ENCODE measurements around the gene ATP5PB. TPM values are rescaled to one million over a fixed set of nuclear protein-coding genes. Genes with fewer than 3 reads are reported as not detected.

The ATP5PB gene
- total RNA-seq, 4 donors from 2014 or later = 166 to 232 (median 192) TPM

DNA sequence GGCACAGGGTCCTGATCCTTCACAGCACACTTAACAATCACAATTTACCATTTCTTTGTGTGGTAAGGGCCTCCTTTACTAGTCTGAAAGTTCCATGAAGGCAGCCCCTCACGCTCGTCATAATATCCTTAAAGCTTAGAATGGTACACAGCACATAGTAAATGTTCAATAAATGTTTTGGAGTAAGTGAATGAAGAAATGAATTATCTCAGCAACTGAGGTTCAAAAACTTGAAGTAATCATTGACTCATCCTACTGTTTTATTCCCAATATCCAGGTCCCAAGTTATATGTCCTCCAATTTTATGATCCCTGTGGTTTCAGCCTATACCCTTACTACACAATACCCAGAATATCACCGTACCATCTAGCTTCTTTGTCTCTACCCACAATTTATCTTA is 22.3 kb downstream of the ATP5PB start:
- H3K36me3 ChIP-seq = peaks cover 0 to 83% of the 10 kb centered on the region in 2 donors
- H3K27me3 ChIP-seq = no peaks in the 10 kb centered on the region
- no peaks in the 10 kb centered on the region for H3K4me1 ChIP-seq
- H3K9me3 ChIP-seq = no peaks in the 10 kb centered on the region
- peak overlapping the region in 1 of 4 donors; percentile 53 for H3K27ac ChIP-seq
- no peak overlapping the region for H3K4me3 ChIP-seq
- ATAC-seq = no peak
- TF ChIP-seq, protein P1, sequence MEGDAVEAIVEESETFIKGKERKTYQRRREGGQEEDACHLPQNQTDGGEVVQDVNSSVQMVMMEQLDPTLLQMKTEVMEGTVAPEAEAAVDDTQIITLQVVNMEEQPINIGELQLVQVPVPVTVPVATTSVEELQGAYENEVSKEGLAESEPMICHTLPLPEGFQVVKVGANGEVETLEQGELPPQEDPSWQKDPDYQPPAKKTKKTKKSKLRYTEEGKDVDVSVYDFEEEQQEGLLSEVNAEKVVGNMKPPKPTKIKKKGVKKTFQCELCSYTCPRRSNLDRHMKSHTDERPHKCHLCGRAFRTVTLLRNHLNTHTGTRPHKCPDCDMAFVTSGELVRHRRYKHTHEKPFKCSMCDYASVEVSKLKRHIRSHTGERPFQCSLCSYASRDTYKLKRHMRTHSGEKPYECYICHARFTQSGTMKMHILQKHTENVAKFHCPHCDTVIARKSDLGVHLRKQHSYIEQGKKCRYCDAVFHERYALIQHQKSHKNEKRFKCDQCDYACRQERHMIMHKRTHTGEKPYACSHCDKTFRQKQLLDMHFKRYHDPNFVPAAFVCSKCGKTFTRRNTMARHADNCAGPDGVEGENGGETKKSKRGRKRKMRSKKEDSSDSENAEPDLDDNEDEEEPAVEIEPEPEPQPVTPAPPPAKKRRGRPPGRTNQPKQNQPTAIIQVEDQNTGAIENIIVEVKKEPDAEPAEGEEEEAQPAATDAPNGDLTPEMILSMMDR (IDR thresholded peaks at IDR 0.05) = no peak
- TF ChIP-seq POLR2A (IDR thresholded peaks at IDR 0.05) (no peak), EP300 (IDR thresholded peaks at IDR 0.05) (no peak)
- WGBS, 2 donors (ENCODE audit: low coverage in 1 of 2) = 82 to 94% methylated on average over 3 of the region's 3 CpGs

DNA sequence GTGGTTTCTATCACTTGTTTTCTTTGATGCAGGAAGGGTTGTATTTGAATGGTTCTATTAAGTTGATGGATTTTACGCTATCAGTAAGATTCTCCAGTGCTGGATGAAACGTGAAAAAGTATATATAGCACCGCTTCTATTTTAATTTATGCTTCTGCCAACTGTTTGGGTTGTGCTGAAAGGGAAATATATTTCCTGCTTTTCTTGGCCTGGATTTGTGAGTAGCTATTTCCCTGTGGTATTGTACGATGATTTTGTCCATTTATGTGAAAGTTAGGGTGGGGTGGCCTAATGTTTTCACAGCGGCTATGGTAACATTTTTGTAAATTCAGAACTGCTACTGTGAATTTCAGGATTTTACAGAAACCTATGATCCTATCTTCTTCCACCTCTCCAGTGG is 24.8 kb downstream of the ATP5PB start:
- no peak for ATAC-seq
- H3K9me3 ChIP-seq = no peaks in the 10 kb centered on the region
- WGBS, 2 donors (ENCODE audit: low coverage in 1 of 2) = 48% methylated on average over 3 to 5 of the region's 5 CpGs
- H3K4me3 ChIP-seq = peak overlapping the region in 1 of 2 donors; percentile 26
- H3K27me3 ChIP-seq = no peaks in the 10 kb centered on the region
- no peaks in the 10 kb centered on the region for H3K4me1 ChIP-seq
- peak overlapping the region in 3 of 4 donors; percentile 37 to 53 (median 43) for H3K27ac ChIP-seq
- H3K36me3 ChIP-seq = peaks cover 0 to 76% of the 10 kb centered on the region in 2 donors
- TF ChIP-seq POLR2A (IDR thresholded peaks at IDR 0.05) (no peak), POLR2AphosphoS5 (IDR thresholded peaks at IDR 0.05) (no peak), EP300 (IDR thresholded peaks at IDR 0.05) (no peak)
- TF ChIP-seq, protein P1 (IDR thresholded peaks at IDR 0.05) = no peak

DNA sequence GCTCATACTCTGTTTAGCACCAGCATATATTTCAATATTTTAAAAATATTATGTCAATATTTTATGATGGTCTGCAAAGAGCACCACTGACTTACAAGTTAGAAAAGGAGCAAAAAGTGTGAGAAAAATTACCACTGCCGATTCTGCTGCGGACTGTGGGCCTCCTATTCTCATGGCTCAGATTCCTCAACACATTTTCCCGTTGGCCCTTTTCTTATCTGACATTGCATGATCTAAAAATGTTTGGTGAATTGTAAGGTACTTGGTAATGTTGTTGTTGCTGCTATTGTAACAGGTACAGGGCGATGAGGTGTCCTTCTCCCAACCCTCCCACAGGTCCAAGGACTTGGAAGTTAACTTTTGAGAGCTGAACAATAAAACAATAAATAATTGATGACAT is 25.3 kb downstream of the ATP5PB start:
- 57 to 89% methylated on average over 3 to 4 of the region's 4 CpGs for WGBS, 2 donors (ENCODE audit: low coverage in 1 of 2)
- TF ChIP-seq, protein P1 (IDR thresholded peaks at IDR 0.05) = no peak
- no peak for TF ChIP-seq POLR2A (IDR thresholded peaks at IDR 0.05)
- TF ChIP-seq EP300 (IDR thresholded peaks at IDR 0.05) = no peak
- TF ChIP-seq POLR2AphosphoS5 (IDR thresholded peaks at IDR 0.05) = no peak
- Histone ChIP-seq H3K27me3 (no peaks in the 10 kb centered on the region), H3K4me3 (peak overlapping the region in 1 of 2 donors; percentile 26), H3K9me3 (no peaks in the 10 kb centered on the region), H3K4me1 (no peaks in the 10 kb centered on the region), H3K36me3 (peaks cover 0 to 71% of the 10 kb centered on the region in 2 donors), H3K27ac (peak overlapping the region in 3 of 4 donors; percentile 37 to 53 (median 43))
- no peak for ATAC-seq

DNA sequence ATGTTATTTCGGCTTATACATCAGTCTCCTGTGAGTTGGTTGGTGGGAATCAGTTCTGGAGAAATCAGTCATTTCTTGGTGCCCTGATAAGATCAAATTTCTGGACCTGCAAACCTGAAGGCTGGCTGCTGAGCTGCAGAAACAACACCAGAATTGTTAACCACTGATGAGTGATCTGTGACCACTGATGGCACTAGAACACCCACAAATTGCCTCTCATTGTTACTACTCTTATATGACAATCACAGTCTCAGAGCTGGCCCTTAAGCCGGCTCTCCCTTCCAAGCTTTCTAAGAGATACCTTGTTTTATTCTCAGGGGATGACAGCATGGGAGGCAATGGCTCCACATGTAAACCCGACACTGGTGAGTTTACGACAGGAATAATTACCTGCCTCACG is 26.4 kb downstream of the ATP5PB start:
- no peak for ATAC-seq
- Histone ChIP-seq H3K4me3 (peak overlapping the region in 1 of 2 donors; percentile 3), H3K27ac (peak overlapping the region in 2 of 4 donors; percentile 29 to 46), H3K36me3 (peaks cover 0 to 60% of the 10 kb centered on the region in 2 donors), H3K4me1 (no peaks in the 10 kb centered on the region), H3K27me3 (no peaks in the 10 kb centered on the region), H3K9me3 (no peaks in the 10 kb centered on the region)
- 70 to 73% methylated on average over 3 to 5 of the region's 5 CpGs for WGBS, 2 donors (ENCODE audit: low coverage in 1 of 2)
- TF ChIP-seq, protein P1 (IDR thresholded peaks at IDR 0.05) = no peak
- TF ChIP-seq POLR2A (IDR thresholded peaks at IDR 0.05) = no peak
- no peak for TF ChIP-seq EP300 (IDR thresholded peaks at IDR 0.05)
- no peak for TF ChIP-seq POLR2AphosphoS5 (IDR thresholded peaks at IDR 0.05)

DNA sequence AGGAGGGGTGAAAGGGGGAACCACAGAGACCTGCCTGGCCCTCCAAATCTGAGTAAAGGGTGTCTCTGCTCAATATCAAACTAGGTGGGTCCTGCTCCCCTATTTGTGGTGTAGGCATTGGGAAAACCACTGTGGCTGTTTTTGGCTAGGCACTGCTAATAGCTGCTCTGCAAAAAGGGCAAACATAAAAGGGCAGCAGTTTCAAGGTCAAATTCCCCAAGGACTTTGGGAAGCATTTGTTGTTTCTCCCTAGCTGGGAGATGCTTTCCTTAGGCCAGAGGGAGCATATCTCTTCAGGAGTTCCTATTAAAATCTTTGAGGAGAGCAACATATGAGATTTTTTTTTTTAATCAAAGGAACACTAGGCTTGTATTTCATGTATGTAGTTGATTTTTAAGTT is 26.9 kb downstream of the ATP5PB start:
- TF ChIP-seq EP300 (IDR thresholded peaks at IDR 0.05) = no peak
- TF ChIP-seq POLR2AphosphoS5 (IDR thresholded peaks at IDR 0.05) = no peak
- TF ChIP-seq, protein P1 (IDR thresholded peaks at IDR 0.05) = no peak
- no peak for TF ChIP-seq POLR2A (IDR thresholded peaks at IDR 0.05)
- Histone ChIP-seq H3K4me3 (peak overlapping the region in 1 of 2 donors; percentile 3), H3K27me3 (no peaks in the 10 kb centered on the region), H3K27ac (peak overlapping the region in 2 of 4 donors; percentile 29 to 46), H3K36me3 (peaks cover 0 to 55% of the 10 kb centered on the region in 2 donors), H3K9me3 (no peaks in the 10 kb centered on the region), H3K4me1 (peaks cover 0 to 3% (median 0%) of the 10 kb centered on the region in 3 donors)
- no peak for ATAC-seq
